ENCODE data around the gene ATF7.

DNA sequence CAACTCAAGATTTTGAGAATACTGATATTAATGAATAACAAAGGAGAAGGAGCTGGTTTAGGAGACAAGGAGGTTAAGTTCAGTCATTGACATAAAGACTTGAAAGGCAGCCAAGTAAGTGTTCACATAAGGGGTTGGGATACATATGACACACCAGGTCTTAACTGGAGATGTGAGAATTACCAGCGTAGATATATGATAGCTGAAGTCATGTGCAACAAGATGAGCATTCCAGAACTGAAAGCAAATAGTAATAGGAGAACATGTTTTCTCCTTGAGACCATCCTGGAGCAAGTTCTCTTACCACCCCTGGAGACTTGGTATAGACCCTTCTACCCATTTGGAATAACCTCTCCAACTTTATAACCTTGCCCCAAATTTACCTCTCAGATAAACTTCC is 75.6 kb downstream of the ATF7 start:
- no peak for TF ChIP-seq POLR2A (IDR thresholded peaks at IDR 0.05)
- TF ChIP-seq, protein P1, sequence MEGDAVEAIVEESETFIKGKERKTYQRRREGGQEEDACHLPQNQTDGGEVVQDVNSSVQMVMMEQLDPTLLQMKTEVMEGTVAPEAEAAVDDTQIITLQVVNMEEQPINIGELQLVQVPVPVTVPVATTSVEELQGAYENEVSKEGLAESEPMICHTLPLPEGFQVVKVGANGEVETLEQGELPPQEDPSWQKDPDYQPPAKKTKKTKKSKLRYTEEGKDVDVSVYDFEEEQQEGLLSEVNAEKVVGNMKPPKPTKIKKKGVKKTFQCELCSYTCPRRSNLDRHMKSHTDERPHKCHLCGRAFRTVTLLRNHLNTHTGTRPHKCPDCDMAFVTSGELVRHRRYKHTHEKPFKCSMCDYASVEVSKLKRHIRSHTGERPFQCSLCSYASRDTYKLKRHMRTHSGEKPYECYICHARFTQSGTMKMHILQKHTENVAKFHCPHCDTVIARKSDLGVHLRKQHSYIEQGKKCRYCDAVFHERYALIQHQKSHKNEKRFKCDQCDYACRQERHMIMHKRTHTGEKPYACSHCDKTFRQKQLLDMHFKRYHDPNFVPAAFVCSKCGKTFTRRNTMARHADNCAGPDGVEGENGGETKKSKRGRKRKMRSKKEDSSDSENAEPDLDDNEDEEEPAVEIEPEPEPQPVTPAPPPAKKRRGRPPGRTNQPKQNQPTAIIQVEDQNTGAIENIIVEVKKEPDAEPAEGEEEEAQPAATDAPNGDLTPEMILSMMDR (IDR thresholded peaks at IDR 0.05) = no peak

Measured in breast epithelium (tissue), 3 donors.